Measurements from ENCODE around the gene BST1. TPM values are rescaled to one million over a fixed set of nuclear protein-coding genes. Genes with fewer than 3 reads are reported as not detected.

Gene BST1
- total RNA-seq, 1 experiment from 2014 or later: 0.31 TPM

DNA sequence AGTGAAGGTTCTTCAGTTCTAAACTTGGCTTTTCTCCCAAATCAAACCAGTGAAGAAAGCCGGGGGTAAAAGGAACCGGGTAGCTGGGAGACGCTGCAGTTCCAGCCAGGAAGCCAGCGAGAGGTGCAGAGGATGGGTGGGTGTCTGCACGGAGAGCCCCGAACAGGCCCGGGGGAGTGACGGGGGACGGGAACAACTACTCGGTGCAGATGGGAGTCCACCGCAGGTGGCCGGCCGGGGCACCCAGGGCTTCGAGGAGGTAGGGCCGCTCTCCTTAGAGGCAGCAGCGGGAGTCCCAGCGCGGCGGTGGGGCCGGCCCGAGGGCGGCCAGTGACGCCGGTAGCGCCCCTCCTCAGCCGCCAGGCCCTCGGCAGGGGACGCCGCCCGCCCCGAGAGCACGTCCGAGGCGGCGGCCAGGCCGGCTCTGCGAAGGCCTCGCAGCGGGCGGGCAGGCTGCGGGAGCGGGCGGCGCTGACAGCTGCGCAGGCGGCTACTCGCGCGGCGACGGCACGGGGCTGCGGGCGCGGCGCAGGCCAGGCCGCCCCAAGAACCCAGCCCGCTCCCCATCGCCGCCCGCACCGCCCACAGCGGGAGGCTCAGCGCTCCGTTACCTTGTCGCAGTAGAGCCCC is 48.2 kb upstream of the BST1 start:
- Histone ChIP-seq H3K4me2 (peak overlapping the region; percentile 99), H3K9me3 (ENCODE audit: insufficient read depth, low read depth) (no peaks in the 10 kb centered on the region), H3K27me3 (ENCODE audit: insufficient read depth, low read depth) (no peaks in the 10 kb centered on the region), H3F3A (ENCODE audit: insufficient read depth, low read depth) (no peaks in the 10 kb centered on the region; the same call in 1 of the 2 replicates), H3K4me3 (peak overlapping the region; percentile 83), H3K79me2 (ENCODE audit: low read depth) (peaks cover 49% of the 10 kb centered on the region), H3K9me2 (ENCODE audit: insufficient read depth) (no peaks in the 10 kb centered on the region), H3K4me1 (replicated peaks; ENCODE audit: insufficient read depth) (peaks cover 26% of the 10 kb centered on the region), H4K20me1 (ENCODE audit: insufficient read depth) (no peaks in the 10 kb centered on the region), H3K27ac (peak overlapping the region; percentile 52), H3K36me3 (ENCODE audit: low read depth) (no peaks in the 10 kb centered on the region; the same call in 1 of the 2 replicates), H2AFZ (peak overlapping the region; percentile 84; the same call in 1 of the 2 replicates)
- DNase-seq: no peak
- no peak for TF ChIP-seq CTCF (conservative IDR thresholded peaks at IDR 0.05)
- no peak for TF ChIP-seq EZH2 (IDR thresholded peaks at IDR 0.05; ENCODE audit: low read depth)
- POLR2A ChIA-PET (ENCODE audit: unreplicated experiment): interaction anchor here (0.5 to 0.8 kb wide), 4 partner anchors 37 to 266 kb away, joined by 3 to 12 read pairs (median 5); no protein-coding TSS in a partner anchor
- no TSS peak for BruUV-seq (replicated peaks)
- CTCF ChIA-PET: no interaction called here
- intact Hi-C loops (cut with micrococcal nuclease; ENCODE audit: unreplicated experiment): loop anchor here (1.0 to 10.0 kb wide), 5 partner anchors 27 to 650 kb away; partner anchors contain the start of genes CD38 and FAM200B

- Histone ChIP-seq H3K27me3 (ENCODE audit: insufficient read depth, low read depth) (no peaks in the 10 kb centered on the region), H3F3A (ENCODE audit: insufficient read depth, low read depth) (peaks cover 6% of the 10 kb centered on the region), H3K9me2 (ENCODE audit: insufficient read depth) (no peaks in the 10 kb centered on the region), H3K4me3 (peak within 1 kb of the TSS; percentile 83), H2AFZ (peak within 1 kb of the TSS; percentile 92), H3K4me2 (peak within 1 kb of the TSS; percentile 99), H4K20me1 (ENCODE audit: insufficient read depth) (no peaks in the 10 kb centered on the region), H3K9me3 (ENCODE audit: insufficient read depth, low read depth) (no peaks in the 10 kb centered on the region), H3K27ac (peak within 1 kb of the TSS; percentile 80), H3K79me2 (ENCODE audit: low read depth) (peaks cover 42% of the 10 kb centered on the region), H3K36me3 (ENCODE audit: low read depth) (no peaks in the 10 kb centered on the region; the same call in 1 of the 2 replicates), H3K4me1 (replicated peaks; ENCODE audit: insufficient read depth) (peaks cover 34% of the 10 kb centered on the region)
- DNase-seq: peak; percentile 40 to 87
- TF ChIP-seq EZH2 (IDR thresholded peaks at IDR 0.05; ENCODE audit: low read depth) (no peak), CTCF (conservative IDR thresholded peaks at IDR 0.05) (no peak)
- CTCF ChIA-PET: no interaction called here
- POLR2A ChIA-PET (ENCODE audit: unreplicated experiment): interaction anchor here (0.7 kb wide), 1 partner anchor 349 kb away, joined by 10 read pairs; no protein-coding TSS in a partner anchor
- TSS peak; percentile 82 for BruUV-seq (replicated peaks)
- intact Hi-C loops (cut with micrococcal nuclease; ENCODE audit: unreplicated experiment): loop anchor here (1.0 to 10.0 kb wide), 4 partner anchors 26 to 651 kb away; partner anchors contain the start of genes CD38 and FAM200B
These were observed 47.4 kb upstream of the BST1 start, which contains the start of gene FBXL5 for GRCh38 chr4:15655223-15656037. TSS of gene FBXL5 (minus strand) at chr4:15655357. CDS start at chr4:15655287, 70 bp downstream.

DNA sequence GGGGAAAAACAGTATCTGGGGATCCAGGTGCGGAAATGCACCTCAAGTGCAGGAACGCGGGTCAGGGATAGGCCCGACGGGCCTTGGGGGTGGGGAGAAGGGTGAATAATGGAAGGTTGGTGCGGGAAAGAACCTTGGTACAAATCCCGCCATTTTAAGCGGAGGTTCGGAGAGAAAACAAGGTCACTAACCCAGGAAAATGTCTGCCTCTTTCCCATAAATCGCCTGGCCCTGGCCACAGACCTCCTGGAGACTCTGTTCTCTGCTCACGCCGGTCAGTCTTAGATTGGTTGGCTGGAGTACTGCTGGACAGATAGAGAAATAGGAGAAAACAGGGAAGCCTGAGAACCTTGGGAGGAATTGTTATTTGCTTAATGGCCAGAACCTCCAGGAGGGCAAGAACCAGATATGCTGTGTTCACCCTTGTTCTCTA is 46.8 kb upstream of the BST1 start:
- Histone ChIP-seq H3K4me2 (peak overlapping the region; percentile 74; the same call in 1 of the 2 replicates), H3K4me1 (replicated peaks; ENCODE audit: insufficient read depth) (peaks cover 35% of the 10 kb centered on the region), H3K36me3 (ENCODE audit: low read depth) (no peaks in the 10 kb centered on the region; the same call in 1 of the 2 replicates), H3K9me2 (ENCODE audit: insufficient read depth) (no peaks in the 10 kb centered on the region), H3K27ac (peak overlapping the region; percentile 80), H2AFZ (peak overlapping the region; percentile 92; the same call in 1 of the 2 replicates), H3F3A (ENCODE audit: insufficient read depth, low read depth) (peaks cover 9% of the 10 kb centered on the region), H3K79me2 (ENCODE audit: low read depth) (peaks cover 35% of the 10 kb centered on the region), H3K9me3 (ENCODE audit: insufficient read depth, low read depth) (no peaks in the 10 kb centered on the region), H3K4me3 (peak overlapping the region; percentile 55; the same call in 1 of the 2 replicates), H4K20me1 (ENCODE audit: insufficient read depth) (no peaks in the 10 kb centered on the region), H3K27me3 (ENCODE audit: insufficient read depth, low read depth) (no peaks in the 10 kb centered on the region)
- TF ChIP-seq CTCF (conservative IDR thresholded peaks at IDR 0.05) (no peak), EZH2 (IDR thresholded peaks at IDR 0.05; ENCODE audit: low read depth) (no peak)
- POLR2A ChIA-PET (ENCODE audit: unreplicated experiment): interaction anchor here (0.7 kb wide), 1 partner anchor 348 kb away, joined by 10 read pairs; no protein-coding TSS in a partner anchor
- DNase-seq: no peak
- intact Hi-C loops (cut with micrococcal nuclease; ENCODE audit: unreplicated experiment): loop anchor here (10.0 kb wide), 2 partner anchors 119 to 421 kb away; partner anchors contain the start of gene CD38
- CTCF ChIA-PET: no interaction called here
- no TSS peak for BruUV-seq (replicated peaks)
